22Rv1 (cell line): Measurements from ENCODE around the gene GJB6.

ENCODE experiments used
- H3K27ac ChIP-seq: fragments of 450-650 bp; 2 replicates; pipeline ENCODE4 v1.5.1; 2017
- ZFX ChIP-seq: fragments of 450-650 bp; IDR thresholded peaks from 2 replicates; pipeline ENCODE4 v1.6.1; 2017; ENCODE audit warnings: antibody characterized with exemption, borderline replicate concordance
- TF ChIP-seq, protein P1 (sequence below): fragments of 450-650 bp; IDR thresholded peaks from 2 replicates; pipeline ENCODE4 v1.5.1; 2017; ENCODE audit warnings: mild to moderate bottlenecking

GJB6 gene

DNA sequence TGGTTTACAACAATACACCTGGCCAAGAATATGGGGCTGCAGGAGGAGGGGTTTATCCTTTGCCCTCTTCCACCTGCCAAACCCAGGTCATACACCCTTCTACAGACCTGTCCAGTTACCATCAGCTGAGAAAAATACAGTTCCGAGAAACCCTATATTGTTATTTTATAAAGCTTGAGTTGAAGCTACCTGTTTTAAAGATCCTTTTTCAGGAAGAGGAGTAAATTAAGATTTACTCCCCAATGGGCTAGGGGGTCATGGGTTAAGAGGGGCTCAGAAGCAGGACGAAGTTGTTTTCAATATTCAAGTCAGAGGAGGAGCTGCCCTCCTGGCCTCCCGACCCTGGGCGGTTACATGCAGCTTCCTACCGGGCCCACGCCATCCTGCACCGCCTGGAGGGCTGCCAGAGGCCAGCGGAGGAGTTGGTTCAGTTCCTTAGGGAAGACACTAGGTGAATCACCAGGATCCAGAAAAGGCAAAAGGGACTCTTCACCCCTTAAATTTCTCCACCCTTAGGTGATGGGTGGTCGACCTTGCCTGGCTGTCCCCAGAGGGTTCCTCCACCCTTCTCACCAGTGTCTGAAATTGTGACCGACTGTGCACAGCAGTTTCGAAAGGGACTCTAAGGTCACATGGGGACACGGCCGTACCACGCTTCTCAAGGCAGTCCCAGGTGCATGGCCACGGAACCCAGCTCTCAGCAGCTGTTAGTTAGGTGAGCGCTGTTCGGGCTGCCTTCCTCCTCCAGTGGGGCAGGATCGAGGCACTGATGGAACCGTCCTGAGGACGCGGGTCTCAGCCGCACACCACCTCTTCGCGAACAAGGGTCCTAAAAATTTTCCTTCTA, 40.6 kb downstream of the GJB6 start:
- H3K27ac ChIP-seq: no peak overlapping the region
- TF ChIP-seq ZFX: no peak
- TF ChIP-seq, protein P1, sequence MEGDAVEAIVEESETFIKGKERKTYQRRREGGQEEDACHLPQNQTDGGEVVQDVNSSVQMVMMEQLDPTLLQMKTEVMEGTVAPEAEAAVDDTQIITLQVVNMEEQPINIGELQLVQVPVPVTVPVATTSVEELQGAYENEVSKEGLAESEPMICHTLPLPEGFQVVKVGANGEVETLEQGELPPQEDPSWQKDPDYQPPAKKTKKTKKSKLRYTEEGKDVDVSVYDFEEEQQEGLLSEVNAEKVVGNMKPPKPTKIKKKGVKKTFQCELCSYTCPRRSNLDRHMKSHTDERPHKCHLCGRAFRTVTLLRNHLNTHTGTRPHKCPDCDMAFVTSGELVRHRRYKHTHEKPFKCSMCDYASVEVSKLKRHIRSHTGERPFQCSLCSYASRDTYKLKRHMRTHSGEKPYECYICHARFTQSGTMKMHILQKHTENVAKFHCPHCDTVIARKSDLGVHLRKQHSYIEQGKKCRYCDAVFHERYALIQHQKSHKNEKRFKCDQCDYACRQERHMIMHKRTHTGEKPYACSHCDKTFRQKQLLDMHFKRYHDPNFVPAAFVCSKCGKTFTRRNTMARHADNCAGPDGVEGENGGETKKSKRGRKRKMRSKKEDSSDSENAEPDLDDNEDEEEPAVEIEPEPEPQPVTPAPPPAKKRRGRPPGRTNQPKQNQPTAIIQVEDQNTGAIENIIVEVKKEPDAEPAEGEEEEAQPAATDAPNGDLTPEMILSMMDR: no peak

DNA sequence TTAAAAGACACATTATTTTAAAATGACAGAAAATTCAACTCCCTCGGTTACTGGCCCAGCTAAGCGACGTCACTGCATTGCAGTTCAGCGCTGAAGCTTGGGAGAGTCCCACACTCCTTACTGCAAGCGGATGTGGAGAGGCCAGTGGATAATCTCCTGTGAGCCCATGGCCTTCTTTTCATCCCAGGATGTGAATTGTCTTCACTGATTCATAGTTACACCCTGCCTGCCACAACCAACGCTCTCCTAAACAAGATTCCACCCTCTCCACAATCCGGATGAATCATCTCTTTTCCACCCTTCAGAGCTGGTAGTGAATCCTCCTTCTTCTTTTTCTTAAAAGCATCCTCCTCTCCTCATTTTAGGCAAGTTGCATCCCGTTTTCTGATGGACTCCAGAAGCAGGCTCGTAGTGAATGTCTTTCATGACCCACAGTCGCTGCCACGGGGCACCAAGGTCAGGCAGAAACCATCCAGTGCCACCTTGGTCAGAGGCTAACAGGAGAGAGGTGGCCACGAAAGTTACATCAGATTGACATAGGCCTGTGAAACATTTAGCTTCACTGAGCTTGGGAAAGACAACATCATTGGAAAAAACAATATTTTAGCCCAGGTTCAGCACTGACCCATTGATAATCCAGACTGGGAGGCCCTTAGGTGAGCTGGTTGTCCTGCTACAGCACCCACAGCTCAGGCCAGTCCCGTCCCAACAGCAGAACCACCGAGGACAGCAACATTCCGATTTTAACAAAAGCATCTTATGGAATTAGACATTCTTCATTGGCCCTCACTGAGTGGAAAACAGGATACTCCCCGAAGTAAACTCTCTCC, 41.4 kb downstream of the GJB6 start:
- no peak for TF ChIP-seq ZFX
- TF ChIP-seq, protein P1: no peak
- H3K27ac ChIP-seq: no peak overlapping the region

DNA sequence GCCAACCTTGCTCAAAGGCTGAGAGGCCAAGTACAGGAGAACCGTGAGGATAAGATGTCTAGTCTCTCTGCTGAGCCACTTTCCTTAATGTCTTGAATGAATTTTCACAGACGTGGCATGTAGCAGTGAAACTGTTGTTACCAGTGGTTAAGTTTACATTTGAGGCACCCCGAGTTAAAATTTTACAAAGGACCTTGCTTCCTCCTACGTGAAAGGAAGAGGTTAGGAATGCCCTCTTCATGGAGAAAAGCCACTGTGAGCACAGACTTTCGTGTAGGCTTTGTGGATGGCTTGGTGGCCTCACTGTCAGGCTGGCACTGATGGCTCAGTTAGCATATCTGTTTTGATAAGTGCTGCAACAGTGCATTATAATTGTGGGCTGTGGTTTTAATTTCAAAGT, 42.0 kb downstream of the GJB6 start:
- H3K27ac ChIP-seq: no peak overlapping the region
- TF ChIP-seq ZFX: no peak
- TF ChIP-seq, protein P1: no peak

DNA sequence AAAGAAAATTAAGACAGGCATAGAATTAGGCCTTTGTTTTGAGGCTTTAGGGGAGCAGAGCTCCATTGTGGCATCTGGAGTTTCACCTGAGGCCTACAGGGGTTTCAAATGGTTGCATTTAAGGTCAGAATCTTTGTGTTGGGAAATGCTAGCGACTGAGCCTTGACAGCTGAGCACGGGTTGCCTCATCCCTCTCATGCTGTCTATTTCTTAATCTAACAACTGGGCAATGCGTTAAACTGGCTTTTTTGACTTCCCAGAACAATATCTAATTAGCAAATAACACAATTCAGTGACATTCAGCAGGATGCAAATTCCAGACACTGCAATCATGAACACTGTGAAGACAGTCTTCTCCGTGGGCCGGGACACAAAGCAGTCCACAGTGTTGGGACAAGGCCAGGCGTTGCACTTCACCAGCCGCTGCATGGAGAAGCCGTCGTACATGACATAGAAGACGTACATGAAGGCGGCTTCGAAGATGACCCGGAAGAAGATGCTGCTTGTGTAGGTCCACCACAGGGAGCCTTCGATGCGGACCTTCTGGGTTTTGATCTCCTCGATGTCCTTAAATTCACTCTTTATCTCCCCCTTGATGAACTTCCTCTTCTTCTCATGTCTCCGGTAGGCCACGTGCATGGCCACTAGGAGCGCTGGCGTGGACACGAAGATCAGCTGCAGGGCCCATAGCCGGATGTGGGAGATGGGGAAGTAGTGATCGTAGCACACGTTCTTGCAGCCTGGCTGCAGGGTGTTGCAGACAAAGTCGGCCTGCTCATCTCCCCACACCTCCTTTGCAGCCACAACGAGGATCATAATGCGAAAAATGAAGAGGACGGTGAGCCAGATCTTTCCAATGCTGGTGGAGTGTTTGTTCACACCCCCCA, 43.2 kb downstream of the GJB6 start:
- TF ChIP-seq, protein P1: peak; percentile 47
- TF ChIP-seq ZFX: no peak
- H3K27ac ChIP-seq: no peak overlapping the region

DNA sequence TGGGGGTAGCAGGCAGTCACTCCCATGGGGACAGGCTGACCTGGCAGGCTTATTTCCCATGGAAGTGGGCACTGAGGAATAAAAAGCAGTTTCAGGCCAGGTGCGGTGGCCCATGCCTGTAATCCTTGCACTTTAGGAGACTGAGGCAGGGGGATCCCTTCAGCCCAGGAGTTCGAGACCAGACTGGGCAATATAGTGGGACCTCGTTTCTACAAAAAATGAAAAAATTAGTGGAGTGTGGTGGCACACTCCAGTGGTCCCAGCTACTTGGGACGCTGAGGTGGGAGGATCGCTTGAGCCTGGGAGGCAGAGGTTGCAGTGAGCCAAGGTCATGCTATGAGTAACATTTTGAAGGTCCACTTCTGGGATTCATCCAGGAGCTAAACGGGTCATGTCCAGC, 45.3 kb downstream of the GJB6 start:
- H3K27ac ChIP-seq: no peak overlapping the region

DNA sequence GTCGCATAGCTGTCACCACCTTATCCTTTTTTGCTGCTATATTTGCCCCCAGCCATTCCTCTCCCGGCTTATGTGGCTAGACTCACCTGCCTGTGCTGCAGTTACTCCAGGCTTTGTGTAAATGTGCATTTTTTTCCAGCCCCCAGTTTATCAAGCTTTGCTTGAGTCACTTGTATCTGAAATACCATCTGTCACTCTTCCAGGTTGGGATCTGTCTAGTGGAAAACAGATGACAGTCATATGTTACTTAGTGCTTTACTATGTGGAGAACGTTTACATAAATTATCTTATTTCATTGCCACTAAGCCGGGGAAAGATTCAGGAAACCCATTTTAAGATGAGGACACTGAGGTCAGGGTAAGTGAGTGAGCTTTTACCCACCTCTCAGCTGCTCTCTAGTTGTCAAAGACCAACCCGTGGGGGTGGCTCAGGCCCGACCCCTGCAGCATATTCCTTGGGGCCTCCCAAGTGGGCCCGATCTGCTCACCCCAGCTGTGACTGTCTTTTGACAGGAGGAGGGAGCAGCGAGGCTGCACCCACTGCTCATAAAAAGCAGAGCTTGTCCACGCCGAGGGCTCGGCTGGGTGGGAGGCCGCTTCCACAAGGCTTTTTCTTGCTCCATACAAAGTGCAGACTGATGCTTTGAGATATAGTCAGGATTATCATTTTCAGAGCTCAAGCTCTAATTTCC, 46.6 kb downstream of the GJB6 start:
- H3K27ac ChIP-seq: no peak overlapping the region
- TF ChIP-seq, protein P1: no peak
- no peak for TF ChIP-seq ZFX

More for the DNA sequence above, 45.3 kb downstream of the GJB6 start:
- TF ChIP-seq ZFX: no peak
- TF ChIP-seq, protein P1: no peak
